H1 (cell line): ENCODE data around the gene CTXN3. TPM values are rescaled to one million over a fixed set of nuclear protein-coding genes. Genes with fewer than 3 reads are reported as not detected.
A peak's percentile ranks its signal among the peaks of the same experiment; 100 is the strongest.

Experiments used
- CTCF ChIA-PET: fragments of 300-600 bp; sonication (Branson Sonifier 250); formaldehyde crosslinking; loops from one replicate; lab custom pipeline; 2021; ENCODE audit not compliant: partially characterized antibody; lab: Charles Lee
- POLR2A ChIA-PET: fragments of 300-600 bp; sonication (Branson Sonifier 250); formaldehyde crosslinking; loops from one replicate; lab custom pipeline; 2021; ENCODE audit warnings: inconsistent platforms; ENCODE audit not compliant: partially characterized antibody; lab: Charles Lee
- DNase-seq, 2 experiments: peaks; one replicate each; pipeline versions ENCODE4 v3.0.0 to v3.0.0-alpha.2; 2010 to 2022; ENCODE audit warnings: low spot score in 2 of 2, low read depth in 1 of 2, mixed read lengths in 1 of 2
- FAIRE-seq: peaks from 2 replicates; lab custom pipeline; 2011; peaks lifted over from hg19 to GRCh38; lab: Jason Lieb, UNC
- H2AFZ ChIP-seq: 2 replicates; pipeline ENCODE4 v1.8.1; 2012; ENCODE audit warnings: low read length, inconsistent platforms
- H2AK5ac ChIP-seq: 2 replicates; pipeline ENCODE4 v1.6.1; 2013; ENCODE audit warnings: low read depth, low read length
- H2BK120ac ChIP-seq: replicated peaks from 2 replicates; pipeline ENCODE3; 2013; ENCODE audit warnings: low read depth, low read length, inconsistent platforms
- H2BK12ac ChIP-seq: 2 replicates; pipeline ENCODE4 v1.6.1; 2013; ENCODE audit warnings: low read depth, low read length
- H2BK15ac ChIP-seq: 2 replicates; pipeline ENCODE4 v1.6.1; 2013; ENCODE audit warnings: low read length
- H2BK20ac ChIP-seq: 2 replicates; pipeline ENCODE4 v1.6.1; 2013; ENCODE audit warnings: low read length
- H2BK5ac ChIP-seq: 2 replicates; pipeline ENCODE4 v1.6.1; 2013; ENCODE audit warnings: low read depth, low read length
- H3K14ac ChIP-seq: 2 replicates; pipeline ENCODE4 v1.6.1; 2013; ENCODE audit warnings: inconsistent platforms; ENCODE audit not compliant: insufficient read length
- H3K18ac ChIP-seq: 2 replicates; pipeline ENCODE4 v1.6.1; 2013; ENCODE audit warnings: low read length; ENCODE audit errors: extremely low read depth
- H3K23ac ChIP-seq: 2 replicates; pipeline ENCODE4 v1.6.1; 2013; ENCODE audit warnings: inconsistent platforms; ENCODE audit not compliant: insufficient read length
- H3K23me2 ChIP-seq: 2 replicates; pipeline ENCODE4 v1.6.1; 2013; ENCODE audit warnings: low read depth, low read length
- H3K27ac ChIP-seq: 2 replicates; pipeline ENCODE4 v1.6.1; 2011; ENCODE audit warnings: low read depth, low read length, inconsistent platforms
- H3K27me3 ChIP-seq, 4 experiments: replicated peaks in 1 of 4; 1 replicate in 1 of 4; 2 replicates in 3 of 4; pipeline versions ENCODE4 v1.6.1 to v1.8.1; 2011 to 2013; ENCODE audit warnings: low read length in 3 of 4, mild to moderate bottlenecking in 3 of 4, inconsistent platforms in 2 of 4, mixed read lengths in 2 of 4, moderate library complexity in 1 of 4; ENCODE audit not compliant: control insufficient read depth in 3 of 4, insufficient read depth in 3 of 4; ENCODE audit errors: extremely low read depth in 1 of 4
- H3K36me3 ChIP-seq, 4 experiments: 2 replicates each; pipeline versions ENCODE4 v1.6.1 to v1.8.1; 2011 to 2013; ENCODE audit warnings: mild to moderate bottlenecking in 4 of 4, low read length in 3 of 4, moderate library complexity in 2 of 4, control low read depth in 1 of 4, inconsistent platforms in 1 of 4; ENCODE audit not compliant: insufficient read depth in 4 of 4, control insufficient read depth in 2 of 4
- H3K4ac ChIP-seq: replicated peaks from 2 replicates; pipeline ENCODE3; 2013; ENCODE audit warnings: low read length, low read depth, mixed read lengths, inconsistent platforms; ENCODE audit not compliant: insufficient read length
- H3K4me1 ChIP-seq, 4 experiments: replicated peaks in 1 of 4; 1 replicate in 1 of 4; 2 replicates in 3 of 4; pipeline versions ENCODE4 v1.6.1 to v1.8.1; 2011 to 2013; ENCODE audit warnings: low read length in 3 of 4, inconsistent platforms in 2 of 4, mixed read lengths in 1 of 4; ENCODE audit not compliant: insufficient read depth in 4 of 4, control insufficient read depth in 3 of 4
- H3K4me2 ChIP-seq, 2 experiments: 2 replicates each; pipeline versions ENCODE4 v1.6.1 to v1.8.1; 2011 to 2013; ENCODE audit warnings: low read depth in 2 of 2, low read length in 2 of 2, control low read depth in 1 of 2, inconsistent platforms in 1 of 2, mild to moderate bottlenecking in 1 of 2; ENCODE audit not compliant: insufficient read depth in 1 of 2
- H3K4me3 ChIP-seq, 4 experiments: fragments of 200-600, 300-600 bp in 1 of 4; sonication (generic), shearing (Covaris generic), sonication (Bioruptor Twin) in 1 of 4; 2 replicates each; pipeline versions ENCODE4 v1.5.1 to v1.8.1; 2011 to 2016; ENCODE audit warnings: low read length in 4 of 4, low read depth in 3 of 4, control low read depth in 2 of 4, inconsistent platforms in 2 of 4, mild to moderate bottlenecking in 2 of 4, mixed read lengths in 1 of 4, moderate library complexity in 1 of 4; ENCODE audit not compliant: insufficient read depth in 2 of 4; ENCODE audit errors: extremely low read depth in 1 of 4
- H3K56ac ChIP-seq: replicated peaks from 2 replicates; pipeline ENCODE3; 2013; ENCODE audit warnings: low read depth, mild to moderate bottlenecking, mixed read lengths, low read length, inconsistent platforms; ENCODE audit not compliant: insufficient read length
- H3K79me1 ChIP-seq: 2 replicates; pipeline ENCODE4 v1.6.1; 2013; ENCODE audit warnings: low read depth, low read length, control low read depth
- H3K79me2 ChIP-seq, 2 experiments: 2 replicates each; pipeline versions ENCODE4 v1.6.1 to v1.8.1; 2012 to 2013; ENCODE audit warnings: low read length in 2 of 2, mild to moderate bottlenecking in 2 of 2, inconsistent platforms in 1 of 2; ENCODE audit not compliant: insufficient read depth in 2 of 2, control insufficient read depth in 1 of 2
- H3K9ac ChIP-seq, 4 experiments: replicated peaks in 1 of 4; 1 replicate in 1 of 4; 2 replicates in 3 of 4; pipeline versions ENCODE4 v1.6.1 to v1.8.1; 2011 to 2013; ENCODE audit warnings: low read depth in 3 of 4, low read length in 3 of 4, control low read depth in 2 of 4, mild to moderate bottlenecking in 2 of 4, moderate library complexity in 2 of 4, inconsistent platforms in 1 of 4; ENCODE audit errors: extremely low read depth in 1 of 4
- H3K9me3 ChIP-seq, 2 experiments: 2 replicates each; pipeline versions ENCODE4 v1.6.1 to v1.8.1; 2012 to 2013; ENCODE audit warnings: mild to moderate bottlenecking in 2 of 2, moderate library complexity in 2 of 2, control low read depth in 1 of 2, inconsistent platforms in 1 of 2, low read depth in 1 of 2, low read length in 1 of 2, mixed read lengths in 1 of 2; ENCODE audit not compliant: insufficient read depth in 2 of 2
- H4K20me1 ChIP-seq, 2 experiments: replicated peaks in 1 of 2; 2 replicates each; pipeline versions ENCODE3 to v1.8.1; 2011 to 2013; ENCODE audit warnings: inconsistent platforms in 2 of 2, low read length in 2 of 2, mild to moderate bottlenecking in 1 of 2; ENCODE audit not compliant: insufficient read depth in 2 of 2, control insufficient read depth in 1 of 2
- H4K5ac ChIP-seq: 2 replicates; pipeline ENCODE4 v1.6.1; 2013; ENCODE audit warnings: low read length, low read depth, mixed read lengths, inconsistent platforms; ENCODE audit not compliant: insufficient read length
- H4K8ac ChIP-seq: 2 replicates; pipeline ENCODE4 v1.8.0; 2013; ENCODE audit warnings: mild to moderate bottlenecking, moderate library complexity, low read length, inconsistent platforms; ENCODE audit not compliant: insufficient read depth; ENCODE audit errors: extremely low read depth
- H4K91ac ChIP-seq: replicated peaks from 2 replicates; pipeline ENCODE3; 2013; ENCODE audit warnings: low read length, mixed read lengths, inconsistent platforms; ENCODE audit not compliant: insufficient read length
- BCL11A ChIP-seq, 2 experiments: IDR thresholded peaks; one replicate each; pipeline ENCODE4 v1.6.1; 2011; ENCODE audit warnings: low read depth in 2 of 2, low read length in 2 of 2, mild to moderate bottlenecking in 2 of 2
- CBX5 ChIP-seq: fragments of 300-800, 300-1000 bp; sonication (generic); IDR thresholded peaks from 2 replicates; pipeline ENCODE4 v1.7.1; 2016; ENCODE audit warnings: antibody characterized with exemption, low read length, low read depth
- CBX8 ChIP-seq: fragments of 300-800, 300-1000 bp; sonication (generic); IDR thresholded peaks from 2 replicates; pipeline ENCODE4 v1.7.1; 2016; ENCODE audit warnings: low read depth, low read length, borderline replicate concordance
- EGR1 ChIP-seq: IDR thresholded peaks from 2 replicates; pipeline ENCODE4 v1.6.1; 2011; ENCODE audit warnings: low read depth, low read length, borderline replicate concordance
- SAP30 ChIP-seq: fragments of 300-600 bp; sonication (generic); IDR thresholded peaks from 2 replicates; pipeline ENCODE4 v1.7.1; 2012; ENCODE audit warnings: low read length, moderate library complexity, mild to moderate bottlenecking, inconsistent platforms; ENCODE audit not compliant: insufficient read depth, insufficient replicate concordance
- SP4 ChIP-seq: IDR thresholded peaks from 2 replicates; pipeline ENCODE4 v1.6.1; 2012; ENCODE audit warnings: low read length, inconsistent platforms
- TAF1 ChIP-seq: IDR thresholded peaks from 2 replicates; pipeline ENCODE4 v1.6.1; 2011; ENCODE audit warnings: mild to moderate bottlenecking, low read depth, low read length
- WGBS, 2 experiments: shearing (Covaris generic) in 1 of 2; methylation state at CpG; one replicate each; pipeline versions ENCODE4 v1.1.6 to v1.1.7; 2013 to 2015; ENCODE audit warnings: low lambda C conversion rate in 2 of 2, mixed read lengths in 2 of 2, inconsistent platforms in 1 of 2, low coverage in 1 of 2, missing lambda C conversion rate in 1 of 2; ENCODE audit not compliant: insufficient replicate concordance in 2 of 2, insufficient coverage in 1 of 2, insufficient read length in 1 of 2; ENCODE audit errors: extremely low coverage in 1 of 2, missing lambda C conversion rate in 1 of 2; 5-methylcytosine and 5-hydroxymethylcytosine counted together
- polyA plus RNA-seq, 7 experiments: library from polyadenylated mRNA; depleted of rRNA in 3 of 7; stranded (reverse) in 5 of 7; unstranded in 2 of 7; fragments of >200 nt in 5 of 7; fragments of 200-250 nt in 2 of 7; gene quantifications; 1 replicate in 5 of 7; 2 replicates in 1 of 7; 4 replicates in 1 of 7; pipeline versions ENCODE4 v1.2.1 to v1.2.3, GENCODE V29; 2011 to 2013; ENCODE audit warnings: missing spikeins in 2 of 7, mixed read lengths in 2 of 7
- total RNA-seq: library from RNA; stranded (reverse); fragmentation: NEBNext Ultra II Directional; extraction: Animal tissue kit (Norgen Biotek cat#: 25700); gene quantifications from 2 replicates; pipeline ENCODE4 v1.2.1, GENCODE V29; 2021
- TF ChIP-seq, protein P1 (sequence below): IDR thresholded peaks from 2 replicates; pipeline ENCODE4 v1.6.1; 2011; ENCODE audit warnings: low read depth, mild to moderate bottlenecking, low read length; ENCODE audit not compliant: insufficient read depth
- TF ChIP-seq, protein P2 (sequence below): IDR thresholded peaks from 2 replicates; pipeline ENCODE4 v1.6.1; 2012; ENCODE audit warnings: low read length, inconsistent platforms

The CTXN3 gene
- total and polyA plus RNA-seq, 2 of the 8 experiments (the other 6 are each of a cell fraction or from before 2014, with no cell fraction given) = 0.05 TPM; not detected in 1

DNA sequence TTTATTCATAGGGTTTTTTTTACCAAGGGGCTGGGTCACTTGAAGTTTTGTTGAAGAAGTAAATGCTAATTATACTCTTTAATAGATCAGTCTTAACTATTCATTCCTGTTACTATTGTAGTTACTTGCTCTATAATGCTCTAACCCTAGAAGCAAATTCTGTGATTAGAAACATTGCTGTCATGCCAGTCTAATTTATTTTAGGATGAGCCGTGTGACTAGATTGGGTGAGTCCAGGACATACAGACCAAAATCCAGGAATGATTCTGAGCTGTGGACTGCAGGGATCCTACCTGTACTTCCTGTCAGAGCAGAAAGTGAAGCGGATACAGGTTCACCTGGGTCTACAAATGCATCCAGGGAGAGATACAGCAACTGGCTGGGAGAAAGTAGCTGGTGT is 53.6 kb downstream of the CTXN3 start:
- no peak overlapping the region for H3K4ac ChIP-seq
- no peak overlapping the region for H2BK15ac ChIP-seq
- H4K5ac ChIP-seq = no peak overlapping the region
- H3K4me2 ChIP-seq = no peak overlapping the region
- H4K91ac ChIP-seq = no peak overlapping the region
- no peak overlapping the region for H2AFZ ChIP-seq
- no peak overlapping the region for H2BK120ac ChIP-seq
- ChIA-PET POLR2A (no interaction called here), CTCF (interaction anchor here (0.6 to 1.0 kb wide), 2 partner anchors 9 to 250 kb away, joined by 3 to 4 read pairs; no protein-coding TSS in a partner anchor)
- no peak overlapping the region for H3K56ac ChIP-seq
- H2BK20ac ChIP-seq = no peak overlapping the region
- H3K23me2 ChIP-seq = no peaks in the 10 kb centered on the region; the same call in 1 of the 2 replicates
- no peaks in the 10 kb centered on the region for H4K20me1 ChIP-seq
- no peaks in the 10 kb centered on the region for H3K36me3 ChIP-seq
- H4K8ac ChIP-seq = no peak overlapping the region
- WGBS, 2 experiments = 89% methylated on average over 2 of the region's 2 CpGs; no CpG with 5 or more reads in 1 of the 2 experiments
- H2AK5ac ChIP-seq = 0 out of 2 replicates have a peak overlapping the region, but pooled peaks have one; percentile 11
- H3K23ac ChIP-seq = no peak overlapping the region
- no peaks in the 10 kb centered on the region for H3K79me1 ChIP-seq
- no peak overlapping the region for H3K18ac ChIP-seq
- H3K27ac ChIP-seq = no peak overlapping the region
- H3K14ac ChIP-seq = no peak overlapping the region
- no peak overlapping the region for H2BK12ac ChIP-seq
- no peaks in the 10 kb centered on the region for H3K9me3 ChIP-seq
- DNase-seq (no peak), FAIRE-seq (no peak)
- peaks cover 0 to 1% (median 0%) of the 10 kb centered on the region in 4 experiments; a peak in 1 of 7 replicates for H3K27me3 ChIP-seq
- H3K9ac ChIP-seq = no peak overlapping the region
- H2BK5ac ChIP-seq = no peak overlapping the region
- H3K4me1 ChIP-seq = no peaks in the 10 kb centered on the region
- H3K79me2 ChIP-seq = no peaks in the 10 kb centered on the region
- H3K4me3 ChIP-seq = no peak overlapping the region
- TF ChIP-seq, protein P1, sequence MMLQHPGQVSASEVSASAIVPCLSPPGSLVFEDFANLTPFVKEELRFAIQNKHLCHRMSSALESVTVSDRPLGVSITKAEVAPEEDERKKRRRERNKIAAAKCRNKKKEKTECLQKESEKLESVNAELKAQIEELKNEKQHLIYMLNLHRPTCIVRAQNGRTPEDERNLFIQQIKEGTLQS = no peak
- TF ChIP-seq SP4 (no peak), CBX8 (no peak), SAP30 (no peak), TAF1 (no peak), EGR1 (no peak), BCL11A (IDR thresholded peaks at IDR 0.05; ENCODE audit: low read depth in 2 of 2, low read length in 2 of 2) (no peak), CBX5 (no peak)
- TF ChIP-seq, protein P2, sequence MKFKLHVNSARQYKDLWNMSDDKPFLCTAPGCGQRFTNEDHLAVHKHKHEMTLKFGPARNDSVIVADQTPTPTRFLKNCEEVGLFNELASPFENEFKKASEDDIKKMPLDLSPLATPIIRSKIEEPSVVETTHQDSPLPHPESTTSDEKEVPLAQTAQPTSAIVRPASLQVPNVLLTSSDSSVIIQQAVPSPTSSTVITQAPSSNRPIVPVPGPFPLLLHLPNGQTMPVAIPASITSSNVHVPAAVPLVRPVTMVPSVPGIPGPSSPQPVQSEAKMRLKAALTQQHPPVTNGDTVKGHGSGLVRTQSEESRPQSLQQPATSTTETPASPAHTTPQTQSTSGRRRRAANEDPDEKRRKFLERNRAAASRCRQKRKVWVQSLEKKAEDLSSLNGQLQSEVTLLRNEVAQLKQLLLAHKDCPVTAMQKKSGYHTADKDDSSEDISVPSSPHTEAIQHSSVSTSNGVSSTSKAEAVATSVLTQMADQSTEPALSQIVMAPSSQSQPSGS = no peak
